A673 (cell line): ENCODE measurements around the gene PSMD11. TPM values are rescaled to one million over a fixed set of nuclear protein-coding genes. Genes with fewer than 3 reads are reported as not detected.
"Not testable (repeated sequence)": the region's sequence is repeated elsewhere in the genome, so short reads cannot be mapped to it uniquely, and the experiment has no call there.

ENCODE experiments used
- BruUV-seq: library from RNA; stranded (reverse); fragments of 400-500 nt; replicated peaks from 2 replicates; lab custom pipeline; 2021; lab: Mats Ljungman, UMichigan
- CTCF ChIA-PET: fragments of 300-600 bp; sonication (Branson Sonifier 250); formaldehyde crosslinking; loops from one replicate; lab custom pipeline; 2022; ENCODE audit warnings: antibody characterized with exemption; lab: Charles Lee
- POLR2A ChIA-PET: fragments of 300-600 bp; sonication (Branson Sonifier 250); formaldehyde crosslinking; loops from one replicate; lab custom pipeline; 2022; ENCODE audit warnings: antibody characterized with exemption; ENCODE audit not compliant: low non-redundant PET; lab: Charles Lee
- DNase-seq: peaks from one replicate; pipeline ENCODE4 v3.0.0-alpha.2; 2015; ENCODE audit warnings: low spot score
- H3K27ac ChIP-seq: fragments of 200-600 bp; sonication (generic); 2 replicates; pipeline ENCODE4 v1.5.1; 2016; ENCODE audit warnings: mixed run types, low read depth, mild to moderate bottlenecking, mixed read lengths, antibody characterized with exemption, low read length; ENCODE audit not compliant: poor library complexity, severe bottlenecking
- H3K27me3 ChIP-seq: fragments of 200-600 bp; sonication (generic); replicated peaks from 2 replicates; pipeline ENCODE4 v1.6.1; 2017; ENCODE audit warnings: mixed run types, low read depth, mild to moderate bottlenecking, mixed read lengths, antibody characterized with exemption, low read length; ENCODE audit not compliant: insufficient read depth, poor library complexity
- H3K36me3 ChIP-seq: fragments of 200-600 bp; sonication (generic); 2 replicates; pipeline ENCODE4 v1.6.1; 2016; ENCODE audit warnings: mixed run types, mild to moderate bottlenecking, mixed read lengths, antibody characterized with exemption, low read length; ENCODE audit not compliant: insufficient read depth, poor library complexity, severe bottlenecking
- H3K4me1 ChIP-seq: fragments of 200-600 bp; sonication (generic); 2 replicates; pipeline ENCODE4 v1.6.1; 2017; ENCODE audit warnings: mixed run types, mild to moderate bottlenecking, mixed read lengths, antibody characterized with exemption, low read length; ENCODE audit not compliant: insufficient read depth, poor library complexity, severe bottlenecking
- H3K4me3 ChIP-seq: fragments of 200-600 bp; sonication (generic); 2 replicates; pipeline ENCODE4 v1.5.1; 2016; ENCODE audit warnings: low read depth, mixed run types, mild to moderate bottlenecking, mixed read lengths, low read length; ENCODE audit not compliant: poor library complexity, severe bottlenecking
- H3K9me3 ChIP-seq: fragments of 200-600 bp; sonication (generic); 2 replicates; pipeline ENCODE4 v1.6.1; 2016; ENCODE audit warnings: mixed run types, low read depth, mild to moderate bottlenecking, mixed read lengths, antibody characterized with exemption, low read length; ENCODE audit not compliant: poor library complexity, severe bottlenecking
- EZH2 ChIP-seq: fragments of 200-600 bp; sonication (generic); IDR thresholded peaks from 2 replicates; pipeline ENCODE4 v1.6.1; 2017; ENCODE audit warnings: borderline replicate concordance, low read depth, mild to moderate bottlenecking, mixed read lengths, antibody characterized with exemption, low read length; ENCODE audit not compliant: poor library complexity, severe bottlenecking
- intact Hi-C: fragments of 100-400 bp; cut with micrococcal nuclease; formaldehyde crosslinking; loops from one replicate; pipeline ENCODE4 v1.10.0; 2022; ENCODE audit not compliant: unreplicated experiment
- total RNA-seq: library from RNA; stranded (reverse); gene quantifications from 2 replicates; pipeline ENCODE4 v1.2.3, GENCODE V29; 2021
- TF ChIP-seq, protein P1 (sequence below): fragments of 300-800, 200-600 bp; sonication (generic); conservative IDR thresholded peaks from 2 replicates; pipeline ENCODE4 v1.5.1; 2017; ENCODE audit warnings: low read depth, mild to moderate bottlenecking, antibody characterized with exemption, low read length, moderate library complexity, mixed read lengths

PSMD11 gene
- total RNA-seq, 1 experiment from 2014 or later: 195 TPM

GRCh38 chr17:32449963-32450362 lies 5.7 kb downstream of the PSMD11 start:
- ChIA-PET CTCF (no interaction called here), POLR2A (no interaction called here)
- Histone ChIP-seq H3K36me3 (peaks cover 54% of the 10 kb centered on the region), H3K27ac (no peak overlapping the region), H3K4me3 (no peak overlapping the region), H3K9me3 (no peaks in the 10 kb centered on the region), H3K4me1 (peaks cover 11% of the 10 kb centered on the region), H3K27me3 (no peaks in the 10 kb centered on the region)
- DNase-seq: no peak
- intact Hi-C loops: loop anchor here (10.0 kb wide), 1 partner anchor 95 kb away; the partner anchor contains the start of gene ZNF207
- BruUV-seq: no TSS peak
- TF ChIP-seq, protein P1, sequence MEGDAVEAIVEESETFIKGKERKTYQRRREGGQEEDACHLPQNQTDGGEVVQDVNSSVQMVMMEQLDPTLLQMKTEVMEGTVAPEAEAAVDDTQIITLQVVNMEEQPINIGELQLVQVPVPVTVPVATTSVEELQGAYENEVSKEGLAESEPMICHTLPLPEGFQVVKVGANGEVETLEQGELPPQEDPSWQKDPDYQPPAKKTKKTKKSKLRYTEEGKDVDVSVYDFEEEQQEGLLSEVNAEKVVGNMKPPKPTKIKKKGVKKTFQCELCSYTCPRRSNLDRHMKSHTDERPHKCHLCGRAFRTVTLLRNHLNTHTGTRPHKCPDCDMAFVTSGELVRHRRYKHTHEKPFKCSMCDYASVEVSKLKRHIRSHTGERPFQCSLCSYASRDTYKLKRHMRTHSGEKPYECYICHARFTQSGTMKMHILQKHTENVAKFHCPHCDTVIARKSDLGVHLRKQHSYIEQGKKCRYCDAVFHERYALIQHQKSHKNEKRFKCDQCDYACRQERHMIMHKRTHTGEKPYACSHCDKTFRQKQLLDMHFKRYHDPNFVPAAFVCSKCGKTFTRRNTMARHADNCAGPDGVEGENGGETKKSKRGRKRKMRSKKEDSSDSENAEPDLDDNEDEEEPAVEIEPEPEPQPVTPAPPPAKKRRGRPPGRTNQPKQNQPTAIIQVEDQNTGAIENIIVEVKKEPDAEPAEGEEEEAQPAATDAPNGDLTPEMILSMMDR: no peak
- TF ChIP-seq EZH2: no peak

- H3K4me3 ChIP-seq, DNase-seq, H3K27ac ChIP-seq, CTCF ChIA-PET, H3K27me3 ChIP-seq, BruUV-seq, POLR2A ChIA-PET, H3K9me3 ChIP-seq, intact Hi-C loops: not testable (repeated sequence)
- peaks cover 58% of the 10 kb centered on the region for H3K36me3 ChIP-seq
- H3K4me1 ChIP-seq: peaks cover 11% of the 10 kb centered on the region
Measured at GRCh38 chr17:32450379-32450778, 6.1 kb downstream of the PSMD11 start.

- no peak overlapping the region for H3K27ac ChIP-seq
- H3K27me3 ChIP-seq: no peaks in the 10 kb centered on the region
- CTCF ChIA-PET: no interaction called here
- H3K4me3 ChIP-seq: no peak overlapping the region
- intact Hi-C loops: no loop called here
- DNase-seq: no peak
- peaks cover 3% of the 10 kb centered on the region for H3K4me1 ChIP-seq
- POLR2A ChIA-PET: no interaction called here
- peaks cover 60% of the 10 kb centered on the region for H3K36me3 ChIP-seq
- TF ChIP-seq, protein P1: no peak
- TF ChIP-seq EZH2: no peak
- H3K9me3 ChIP-seq: no peaks in the 10 kb centered on the region
- BruUV-seq: no TSS peak
Measured at GRCh38 chr17:32451879-32452278, 7.6 kb downstream of the PSMD11 start.

DNA sequence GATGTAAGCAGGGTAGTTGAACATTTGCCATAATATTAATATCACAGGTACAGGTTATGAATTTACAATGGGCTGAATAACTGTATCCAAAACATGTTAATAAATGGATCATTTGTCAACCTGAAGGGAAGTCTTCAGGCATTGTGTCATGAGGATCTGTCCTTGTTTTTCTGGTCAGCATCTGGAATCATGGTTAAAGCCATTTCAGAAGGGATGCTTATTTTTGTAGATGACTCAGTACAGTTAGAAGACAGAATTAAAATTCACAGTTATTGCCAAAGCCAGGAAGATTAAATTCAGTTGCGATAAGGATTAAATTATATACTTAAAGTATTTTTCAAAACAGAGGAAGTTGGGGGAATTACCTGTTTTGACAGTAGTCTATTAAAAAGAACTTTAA lies 8.0 kb downstream of the PSMD11 start:
- intact Hi-C loops: no loop called here

More for the DNA sequence above, 8.0 kb downstream of the PSMD11 start:
- Histone ChIP-seq H3K9me3 (no peaks in the 10 kb centered on the region), H3K27me3 (no peaks in the 10 kb centered on the region), H3K36me3 (peaks cover 60% of the 10 kb centered on the region), H3K27ac (no peak overlapping the region), H3K4me3 (no peak overlapping the region), H3K4me1 (no peaks in the 10 kb centered on the region)
- DNase-seq: no peak
- no TSS peak for BruUV-seq
- CTCF ChIA-PET: no interaction called here
- no peak for TF ChIP-seq EZH2
- TF ChIP-seq, protein P1: no peak
- POLR2A ChIA-PET: no interaction called here
